Fibroblast of lung (primary cell): ENCODE results near the gene ZFYVE26. TPM values are rescaled to one million over a fixed set of nuclear protein-coding genes. Genes with fewer than 3 reads are reported as not detected.

Experiments used
- DNase-seq, 2 donors: peaks; one replicate each; pipeline versions ENCODE4 v3.0.0 to v3.0.0-alpha.2; 2010; ENCODE audit warnings: low read depth in 2 of 2
- H2AFZ ChIP-seq: 2 replicates; pipeline ENCODE4 v1.5.1; 2012; ENCODE audit warnings: low read length, control low read depth, inconsistent platforms
- H3K27ac ChIP-seq: 2 replicates; pipeline ENCODE4 v1.5.1; 2011; ENCODE audit warnings: low read length, control low read depth; ENCODE audit not compliant: insufficient read depth
- H3K27me3 ChIP-seq: 2 replicates; pipeline ENCODE4 v1.5.1; 2011; ENCODE audit warnings: mild to moderate bottlenecking, low read length; ENCODE audit not compliant: control insufficient read depth, insufficient read depth
- H3K36me3 ChIP-seq: 2 replicates; pipeline ENCODE4 v1.5.1; 2011; ENCODE audit warnings: low read length; ENCODE audit not compliant: control insufficient read depth, insufficient read depth
- H3K4me1 ChIP-seq: 2 replicates; pipeline ENCODE4 v1.5.1; 2011; ENCODE audit warnings: low read length; ENCODE audit not compliant: control insufficient read depth, insufficient read depth; ENCODE audit errors: extremely low read depth
- H3K4me2 ChIP-seq: 2 replicates; pipeline ENCODE4 v1.5.1; 2011; ENCODE audit warnings: low read length, control low read depth; ENCODE audit not compliant: insufficient read depth; ENCODE audit errors: extremely low read depth
- H3K4me3 ChIP-seq, 4 experiments: fragments of 200-600 bp in 1 of 4; sonication (generic) in 1 of 4; replicated peaks in 1 of 4; 2 replicates each; pipeline ENCODE4 v1.5.1; 2011 to 2016; ENCODE audit warnings: low read length in 4 of 4, low read depth in 3 of 4, mild to moderate bottlenecking in 3 of 4, control low read depth in 2 of 4, inconsistent platforms in 1 of 4, mixed read lengths in 1 of 4; ENCODE audit not compliant: insufficient read depth in 1 of 4; ENCODE audit errors: control extremely low read depth in 1 of 4
- H3K79me2 ChIP-seq: 2 replicates; pipeline ENCODE4 v1.5.1; 2012; ENCODE audit warnings: mild to moderate bottlenecking, low read length, inconsistent platforms; ENCODE audit not compliant: control insufficient read depth, insufficient read depth
- H3K9ac ChIP-seq: 2 replicates; pipeline ENCODE4 v1.5.1; 2011; ENCODE audit warnings: mild to moderate bottlenecking, low read length, control low read depth; ENCODE audit not compliant: insufficient read depth
- H3K9me3 ChIP-seq: 2 replicates; pipeline ENCODE4 v1.5.1; 2012; ENCODE audit warnings: low read depth, low read length; ENCODE audit not compliant: control insufficient read depth, insufficient read depth
- H4K20me1 ChIP-seq: 2 replicates; pipeline ENCODE4 v1.5.1; 2011; ENCODE audit warnings: low read length; ENCODE audit not compliant: control insufficient read depth, insufficient read depth; ENCODE audit errors: extremely low read depth
- CTCF ChIP-seq, 2 donors: IDR thresholded peaks in 1 of 2; conservative IDR thresholded peaks in 1 of 2; 1 replicate in 1 of 2; 2 replicates in 1 of 2; pipeline ENCODE4 v1.5.1; 2011 to 2012; ENCODE audit warnings: low read length in 2 of 2, control low read depth in 1 of 2, inconsistent platforms in 1 of 2, low read depth in 1 of 2, mild to moderate bottlenecking in 1 of 2
- EZH2 ChIP-seq: IDR thresholded peaks from 2 replicates; pipeline ENCODE4 v1.5.1; 2012; ENCODE audit warnings: low read length, control low read depth, mild to moderate bottlenecking; ENCODE audit errors: missing control alignments
- polyA plus RNA-seq, 2 donors: library from polyadenylated mRNA; depleted of rRNA in 1 of 2; stranded (reverse) in 1 of 2; unstranded in 1 of 2; fragments of >200 nt; gene quantifications; 2 replicates each; pipeline ENCODE4 v1.2.1, GENCODE V29; 2011 to 2012; ENCODE audit warnings: missing spikeins in 1 of 2
- total RNA-seq: library from RNA; depleted of rRNA; stranded (reverse); fragments of >200 nt; gene quantifications from 2 replicates; pipeline ENCODE4 v1.2.1, GENCODE V29; 2014

Gene ZFYVE26
- total and polyA plus RNA-seq, 2 donors (not counting 1 experiment from before 2014, with no cell fraction given) = 8.4 to 18.7 TPM

- no peak overlapping the region for H3K4me3 ChIP-seq
- H4K20me1 ChIP-seq = no peaks in the 10 kb centered on the region
- no peaks in the 10 kb centered on the region for H3K27me3 ChIP-seq
- no peak for TF ChIP-seq CTCF (conservative IDR thresholded peaks at IDR 0.05 in 1 of 2, IDR thresholded peaks at IDR 0.05 in 1 of 2; ENCODE audit: low read depth in 1 of 2, low read length in 2 of 2)
- TF ChIP-seq EZH2 = no peak
- H3K79me2 ChIP-seq = no peaks in the 10 kb centered on the region
- no peak overlapping the region for H2AFZ ChIP-seq
- no peak overlapping the region for H3K27ac ChIP-seq
- H3K4me1 ChIP-seq = no peaks in the 10 kb centered on the region
- no peaks in the 10 kb centered on the region for H3K9me3 ChIP-seq
- H3K36me3 ChIP-seq = peaks cover 16% of the 10 kb centered on the region
- H3K9ac ChIP-seq = no peak overlapping the region
- DNase-seq = no peak
- H3K4me2 ChIP-seq = no peak overlapping the region
These were observed 34.3 kb downstream of the ZFYVE26 start for GRCh38 chr14:67782090-67782489.

- Histone ChIP-seq H3K9ac (no peak overlapping the region), H3K36me3 (peaks cover 12% of the 10 kb centered on the region), H3K9me3 (no peaks in the 10 kb centered on the region), H4K20me1 (no peaks in the 10 kb centered on the region), H3K27ac (no peak overlapping the region), H3K79me2 (no peaks in the 10 kb centered on the region), H3K4me1 (no peaks in the 10 kb centered on the region), H2AFZ (no peak overlapping the region), H3K27me3 (no peaks in the 10 kb centered on the region), H3K4me3 (no peak overlapping the region), H3K4me2 (no peak overlapping the region)
- no peak for DNase-seq
- no peak for TF ChIP-seq EZH2
- TF ChIP-seq CTCF (conservative IDR thresholded peaks at IDR 0.05 in 1 of 2, IDR thresholded peaks at IDR 0.05 in 1 of 2; ENCODE audit: low read depth in 1 of 2, low read length in 2 of 2) = no peak
These were observed 37.6 kb downstream of the ZFYVE26 start for GRCh38 chr14:67778792-67779191.

- Histone ChIP-seq H4K20me1 (no peaks in the 10 kb centered on the region), H3K4me2 (no peak overlapping the region), H3K27me3 (no peaks in the 10 kb centered on the region), H3K27ac (no peak overlapping the region), H3K4me3 (no peak overlapping the region), H3K79me2 (no peaks in the 10 kb centered on the region), H3K9me3 (no peaks in the 10 kb centered on the region), H3K9ac (no peak overlapping the region), H3K4me1 (no peaks in the 10 kb centered on the region), H2AFZ (no peak overlapping the region), H3K36me3 (peaks cover 12% of the 10 kb centered on the region)
- TF ChIP-seq CTCF (conservative IDR thresholded peaks at IDR 0.05 in 1 of 2, IDR thresholded peaks at IDR 0.05 in 1 of 2; ENCODE audit: low read depth in 1 of 2, low read length in 2 of 2) (no peak), EZH2 (no peak)
- no peak for DNase-seq
These were observed 39.6 kb downstream of the ZFYVE26 start for GRCh38 chr14:67776653-67777322.
